Brain pericyte (primary cell): ENCODE data around the gene ANXA2.
A peak's percentile ranks its signal among the peaks of the same experiment; 100 is the strongest.
"Not testable (repeated sequence)": the region's sequence is repeated elsewhere in the genome, so short reads cannot be mapped to it uniquely, and the experiment has no call there.

Source experiments
- DNase-seq: peaks from one replicate; pipeline ENCODE4 v3.0.0-alpha.2; 2012; ENCODE audit warnings: low read depth, low spot score

Gene ANXA2

DNA sequence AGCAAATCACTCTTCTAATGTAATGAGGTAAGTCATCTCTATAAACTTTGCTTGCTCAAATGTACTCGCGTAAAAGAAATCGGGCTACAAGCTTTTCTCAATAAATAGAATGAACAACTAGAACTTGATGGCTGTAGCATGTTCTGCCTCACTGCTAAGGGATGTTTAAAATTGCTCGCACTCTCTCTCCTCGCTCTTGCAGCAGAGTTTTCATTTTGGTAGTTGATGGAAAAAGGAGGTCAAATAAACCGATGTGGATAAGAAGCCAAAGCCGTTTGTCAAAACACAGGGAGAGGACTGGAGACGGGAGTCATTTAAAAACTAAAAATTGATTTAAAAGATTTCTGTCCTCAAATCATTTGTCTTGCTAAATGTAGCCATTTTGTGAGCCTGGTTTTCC is 53.3 kb downstream of the ANXA2 start:
- DNase-seq, result no peak

DNA sequence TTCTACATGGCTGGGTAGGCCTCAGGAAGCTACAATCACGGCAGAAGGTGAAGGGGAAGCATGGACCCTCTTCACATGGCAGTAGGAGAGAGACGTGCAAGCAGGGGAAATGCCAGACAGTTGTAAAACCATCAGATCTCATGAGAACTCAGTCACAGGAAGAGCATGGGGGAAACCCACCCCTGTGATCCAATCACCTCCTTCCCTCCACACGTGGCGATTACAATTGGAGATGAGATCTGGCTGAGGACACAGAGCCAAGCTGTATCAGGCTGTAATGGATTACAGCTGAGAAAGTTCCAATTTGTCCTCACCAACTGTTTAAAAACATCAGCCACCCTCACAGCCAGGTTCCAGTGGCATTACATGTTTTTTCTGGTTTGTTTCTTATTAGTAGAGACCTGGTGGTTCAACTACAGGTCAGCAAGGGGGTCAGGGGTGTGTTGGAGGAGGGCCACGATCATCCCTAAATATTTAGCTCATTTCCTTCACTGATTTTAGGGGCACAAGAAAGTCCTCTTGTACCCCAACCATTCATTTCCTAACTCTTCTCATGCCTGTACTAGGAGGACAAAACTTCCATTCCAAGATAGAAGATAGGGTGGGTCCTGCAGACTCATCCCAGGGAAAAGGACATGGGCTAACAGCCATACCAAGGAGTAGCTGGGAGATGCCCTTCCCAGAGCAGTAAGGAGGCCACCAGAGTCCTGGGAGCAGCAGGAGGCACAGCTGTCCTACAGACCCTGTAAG is 54.4 kb downstream of the ANXA2 start:
- DNase-seq, result no peak

DNA sequence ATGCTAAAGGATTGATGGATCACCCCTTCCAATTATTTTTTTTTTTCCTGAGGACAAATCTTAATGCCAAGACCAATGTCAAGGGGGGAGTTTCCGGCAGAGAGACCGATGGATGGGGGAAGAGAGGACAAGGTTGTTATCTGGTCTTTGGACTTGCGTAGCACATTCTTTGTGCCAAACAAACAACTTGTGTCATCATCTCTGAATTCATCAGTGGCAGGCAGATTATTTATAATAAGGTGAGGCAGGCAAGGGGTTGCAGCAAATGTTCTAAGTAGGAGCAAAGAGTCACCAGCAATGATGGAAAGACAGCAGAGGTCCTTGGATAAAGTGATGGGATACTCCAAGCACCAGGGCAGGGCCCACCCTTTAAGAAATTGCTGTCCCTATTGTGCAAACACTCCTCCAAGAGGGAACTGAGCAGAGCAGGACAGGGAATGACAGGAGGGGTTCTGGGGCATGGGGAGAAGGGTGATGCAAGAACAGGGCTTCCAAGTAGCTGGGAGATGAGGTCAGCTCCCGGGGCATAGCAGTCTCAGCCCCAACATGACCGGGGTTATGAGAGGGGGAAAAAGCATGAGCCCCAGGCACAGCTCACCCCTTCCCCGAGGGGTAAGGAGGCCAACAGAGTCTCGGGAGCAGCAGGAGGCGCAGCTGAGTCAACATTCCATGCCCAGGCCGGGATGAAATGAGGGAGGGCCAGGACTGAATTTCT is 57.4 kb downstream of the ANXA2 start:
- peak; percentile 63 for DNase-seq

DNA sequence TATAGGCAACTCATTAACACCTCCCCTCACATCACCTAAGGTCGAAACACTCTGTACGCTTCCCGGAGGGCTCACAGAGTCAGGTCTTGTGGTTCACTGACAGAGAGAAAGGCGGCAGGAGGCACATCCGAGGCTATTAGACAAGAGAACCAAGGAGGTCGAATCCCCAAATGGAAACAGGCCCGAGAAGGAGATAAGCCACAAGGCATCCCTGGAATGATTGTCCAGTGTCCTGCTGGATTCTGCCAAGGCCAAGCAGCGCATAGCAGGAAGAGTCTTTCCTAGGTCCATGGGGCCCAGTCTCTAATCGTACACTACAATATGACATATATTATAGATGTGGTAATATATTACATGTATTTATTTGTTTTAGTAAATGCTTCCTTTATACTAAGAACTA is 58.5 kb downstream of the ANXA2 start:
- no peak for DNase-seq

DNA sequence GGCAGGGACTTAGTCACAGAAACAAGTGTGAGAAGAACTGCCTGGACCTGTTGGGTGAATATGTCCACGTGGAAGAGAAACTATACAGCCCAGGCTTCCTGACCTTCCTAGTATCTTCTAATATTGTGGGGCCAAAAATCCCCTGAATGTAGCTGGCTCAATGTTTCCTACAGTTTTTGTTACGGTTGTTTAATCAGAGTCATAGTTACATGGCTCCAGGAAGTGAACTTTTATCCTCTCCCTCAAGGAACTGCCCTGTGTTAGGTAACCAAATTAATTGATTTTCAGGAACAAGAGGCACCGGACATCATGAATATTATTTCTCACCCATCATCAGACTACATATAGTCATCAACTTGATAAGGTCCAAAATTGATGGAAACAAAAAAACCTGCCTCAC is 59.0 kb downstream of the ANXA2 start:
- DNase-seq, result no peak

DNA sequence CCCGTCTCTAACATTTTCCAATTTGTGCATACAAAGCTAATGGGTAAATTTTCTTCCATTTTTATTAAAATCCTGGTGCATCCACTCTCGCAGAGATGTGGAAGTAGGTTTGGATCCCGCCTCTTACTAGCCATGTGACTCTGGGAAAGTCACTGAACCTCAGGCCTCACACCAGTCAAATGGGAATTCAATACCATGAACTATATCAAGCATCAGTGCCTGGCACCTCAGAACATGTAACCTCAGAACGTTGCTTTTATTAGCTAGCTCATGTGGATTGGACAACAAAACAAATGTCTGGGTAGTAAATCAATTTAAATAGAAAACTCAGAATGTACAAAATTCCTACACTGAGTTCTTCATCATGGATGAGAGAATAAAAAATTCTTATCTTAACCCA is 60.7 kb downstream of the ANXA2 start:
- no peak for DNase-seq

DNA sequence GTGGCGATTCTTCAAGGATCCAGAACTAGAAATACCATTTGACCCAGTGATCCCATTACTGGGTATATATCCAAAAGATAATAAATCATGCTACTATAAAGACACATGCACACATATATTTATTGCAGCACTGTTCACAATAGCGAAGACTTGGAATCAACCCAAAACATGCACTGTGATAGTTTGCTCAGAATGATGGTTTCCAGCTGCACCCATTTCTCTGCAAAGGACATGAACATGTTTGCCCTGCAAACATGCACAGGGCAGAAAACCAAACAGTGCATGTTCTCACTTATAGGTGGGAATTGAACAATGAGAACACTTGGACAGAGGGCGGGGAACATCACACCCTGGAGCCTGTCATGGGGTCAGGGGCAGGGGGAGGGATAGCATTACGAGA is 62.5 kb downstream of the ANXA2 start:
- DNase-seq, result not testable (repeated sequence)

DNA sequence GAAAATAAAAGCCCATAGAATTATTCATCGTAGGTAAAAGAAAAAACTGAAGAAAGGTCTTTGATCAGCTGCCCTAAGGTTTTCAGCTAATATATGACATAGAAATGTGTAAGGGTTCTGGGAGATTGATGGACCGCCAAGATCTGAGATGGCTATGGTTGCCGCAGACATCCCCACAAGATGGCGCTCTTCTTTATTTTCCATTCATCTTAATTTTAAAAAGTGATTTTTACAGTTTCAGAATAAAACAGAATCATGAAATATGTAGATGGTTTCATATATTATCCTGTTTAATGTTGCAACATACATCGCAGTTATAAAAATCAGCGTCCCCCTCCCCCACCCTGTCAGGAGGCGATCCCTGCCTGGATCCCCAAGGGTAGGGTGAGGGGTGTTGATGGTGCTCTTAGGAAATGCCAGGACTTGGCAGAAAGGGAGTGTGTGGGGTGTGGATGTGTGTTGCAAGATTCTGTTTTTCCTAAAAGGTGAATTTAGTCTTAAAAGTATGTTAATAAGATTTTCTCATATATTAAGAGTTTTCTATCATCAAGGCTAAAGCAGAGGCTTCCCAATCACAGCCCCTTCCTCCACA is 68.8 kb downstream of the ANXA2 start:
- DNase-seq, result no peak

DNA sequence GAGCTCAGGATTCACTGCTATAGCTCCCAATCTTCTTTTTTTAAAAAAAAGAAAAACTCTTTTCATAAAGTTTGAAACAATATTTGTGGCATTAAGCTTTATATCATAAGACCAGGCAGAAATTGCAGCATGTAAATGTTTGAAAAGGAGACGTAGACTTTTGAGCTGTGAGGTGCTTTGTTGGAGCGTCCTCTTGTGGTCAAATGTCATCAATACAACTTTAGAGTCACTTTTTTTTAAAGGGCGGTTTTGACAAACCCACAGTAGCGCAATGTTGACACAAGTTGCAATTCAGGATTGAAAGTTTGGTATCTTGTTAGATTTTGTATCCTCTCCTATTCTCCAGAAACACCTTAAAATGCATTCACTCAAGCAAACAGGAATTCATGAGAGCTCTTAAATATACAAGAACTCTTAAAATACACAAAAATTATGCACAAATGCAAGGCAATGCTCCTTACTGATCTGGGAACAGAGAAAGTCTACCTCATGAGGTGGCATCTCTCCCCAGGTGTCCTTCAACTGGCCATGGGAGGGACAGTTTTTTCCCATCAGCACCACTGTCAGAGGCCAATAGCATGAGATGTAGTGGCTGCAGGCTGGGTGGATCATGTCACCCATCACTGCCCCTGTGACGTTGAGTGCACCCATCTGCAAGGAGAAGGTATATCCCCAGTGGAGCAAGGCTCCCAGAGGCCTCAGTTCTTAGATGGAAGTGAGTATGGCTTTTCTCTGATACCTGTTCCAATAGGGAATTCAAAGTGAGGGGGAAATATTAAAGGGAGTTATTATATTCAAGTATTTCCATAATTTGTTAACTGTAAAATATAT is 70.7 kb downstream of the ANXA2 start:
- DNase-seq, result no peak

DNA sequence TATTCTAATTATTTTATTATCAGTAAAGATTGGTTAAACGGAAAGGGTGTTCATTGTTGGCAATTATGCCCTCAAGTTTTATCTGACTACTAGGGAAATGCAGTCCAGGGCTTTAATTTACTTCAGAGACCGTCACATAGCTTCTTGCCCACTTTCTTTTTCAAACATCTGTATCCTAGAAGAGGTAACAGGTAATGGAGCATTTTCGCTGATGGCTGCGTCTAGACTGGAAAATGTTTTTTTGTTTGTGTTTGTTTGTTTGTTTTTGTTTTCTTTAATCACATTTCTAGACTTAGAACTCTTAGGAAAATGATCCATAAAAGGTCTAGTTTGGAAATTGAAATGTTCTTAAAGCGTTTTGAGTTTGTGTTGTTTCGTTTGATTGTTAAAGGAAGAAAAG is 71.4 kb downstream of the ANXA2 start:
- no peak for DNase-seq

DNA sequence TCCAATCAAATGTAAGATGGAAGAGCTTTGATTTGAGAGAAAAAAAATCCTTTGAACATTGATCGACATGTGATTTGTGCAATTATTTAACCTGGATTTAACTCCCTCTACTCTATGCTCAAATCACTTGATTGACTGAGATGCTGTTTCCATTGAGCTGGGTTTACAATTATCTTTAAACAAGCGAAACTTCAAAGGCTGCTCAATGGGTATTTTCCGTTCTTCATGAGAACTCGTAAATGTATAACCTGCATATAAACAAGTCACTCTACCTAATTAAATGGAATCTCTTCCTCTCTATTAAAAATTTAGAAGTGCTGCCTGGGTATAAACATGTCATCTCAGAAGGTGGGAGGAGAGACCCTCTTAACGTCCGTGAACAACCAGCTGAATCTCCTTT is 71.9 kb downstream of the ANXA2 start:
- no peak for DNase-seq

DNA sequence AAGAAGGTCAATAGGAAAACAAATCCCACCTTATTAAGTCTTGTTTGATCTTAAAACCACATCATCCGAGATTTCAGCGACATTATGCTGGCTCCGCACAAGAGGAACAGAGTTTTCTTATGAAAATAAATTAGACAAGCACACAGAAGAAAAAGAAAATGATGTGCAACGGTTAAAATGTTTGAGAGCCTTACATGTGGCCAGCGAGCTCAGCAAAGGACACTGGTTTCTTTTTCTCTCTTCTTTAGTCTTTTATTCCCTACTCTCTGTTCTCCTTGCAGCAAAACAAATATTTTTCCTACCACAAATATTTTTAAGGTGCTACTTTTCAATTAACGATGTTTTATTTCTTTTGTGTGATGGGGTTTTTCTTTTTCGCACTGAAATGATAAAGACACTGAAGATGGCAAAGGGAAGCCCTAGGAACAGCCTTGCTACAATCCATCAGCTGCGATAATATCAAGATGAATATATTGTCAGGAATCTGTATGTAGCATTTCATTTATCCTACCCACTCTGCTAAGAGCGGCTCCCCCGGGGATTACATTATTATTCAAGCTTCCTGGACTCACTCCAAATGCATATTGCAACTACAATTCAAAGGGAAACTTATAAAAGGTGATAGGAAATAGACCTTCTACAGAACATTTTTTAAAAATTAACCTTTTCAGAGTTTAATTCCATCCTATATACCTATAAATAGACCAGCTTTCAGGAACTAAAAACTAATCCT is 72.9 kb downstream of the ANXA2 start:
- DNase-seq, result no peak

DNA sequence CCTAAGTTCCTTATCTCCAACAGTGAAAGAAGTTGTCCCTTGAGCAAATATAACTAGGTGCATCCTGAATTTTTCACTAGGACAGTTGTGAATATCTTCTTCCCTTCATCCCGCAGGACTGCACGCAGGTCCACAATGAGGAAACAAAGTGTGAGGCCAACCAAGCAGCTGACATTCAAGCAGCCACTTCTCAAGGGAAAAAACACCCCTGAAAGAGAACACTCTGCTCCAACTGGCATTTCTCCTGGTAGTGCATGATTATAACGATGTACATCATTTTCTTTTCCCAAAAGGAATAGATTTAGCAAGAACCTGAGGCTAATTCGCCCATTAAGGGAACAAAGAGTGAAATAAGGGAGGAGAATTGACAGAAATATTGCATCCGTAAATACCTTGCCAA is 74.5 kb downstream of the ANXA2 start:
- DNase-seq, result no peak

DNA sequence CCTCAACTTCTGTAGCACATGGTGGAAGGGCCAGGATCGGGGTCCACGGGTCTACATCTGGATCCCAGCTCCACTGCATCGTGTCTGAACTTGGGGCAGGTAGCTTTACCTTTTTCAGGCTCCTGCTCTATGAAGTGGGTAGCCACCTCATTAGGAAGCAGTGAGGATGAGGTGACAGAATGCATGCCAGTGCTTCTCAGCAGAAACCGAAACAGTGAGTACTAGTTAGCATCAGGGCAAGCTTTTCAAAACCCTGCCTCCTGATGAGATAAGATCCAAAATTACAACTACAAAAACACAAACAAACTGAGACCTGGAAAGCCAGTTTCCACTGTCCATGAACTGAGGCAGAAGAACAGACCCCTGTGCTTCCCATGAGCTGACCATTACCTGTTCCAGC is 77.4 kb downstream of the ANXA2 start:
- no peak for DNase-seq

DNA sequence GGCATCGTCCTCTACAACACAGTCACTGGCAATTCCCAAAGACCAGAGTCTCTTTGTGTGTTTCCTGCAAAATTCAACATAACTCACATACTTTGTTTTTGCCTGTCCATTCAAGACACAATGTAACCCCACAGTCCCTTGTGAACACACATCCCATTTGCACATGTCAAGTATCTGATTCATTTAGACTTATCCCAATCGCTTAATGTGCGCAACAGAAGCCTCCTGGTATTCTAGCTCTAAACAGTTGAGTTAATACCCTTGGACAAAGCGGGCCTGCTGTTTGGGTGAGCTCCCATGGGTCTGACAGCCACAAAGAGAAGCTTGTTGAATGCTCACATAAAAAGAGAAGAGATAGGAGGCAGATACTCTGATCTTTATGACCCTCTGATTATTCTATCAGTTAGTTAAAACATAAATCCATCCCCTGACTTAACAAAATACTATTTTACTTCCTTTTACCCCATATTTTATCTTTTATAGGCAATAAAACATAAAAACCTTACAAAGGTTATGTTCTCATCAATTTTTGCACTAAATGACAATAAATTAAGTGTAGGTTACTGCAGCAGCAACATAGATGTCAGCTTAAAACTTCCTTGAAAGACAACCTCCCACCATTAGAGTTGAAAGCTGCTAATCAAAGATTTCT is 79.4 kb downstream of the ANXA2 start:
- DNase-seq, result no peak

DNA sequence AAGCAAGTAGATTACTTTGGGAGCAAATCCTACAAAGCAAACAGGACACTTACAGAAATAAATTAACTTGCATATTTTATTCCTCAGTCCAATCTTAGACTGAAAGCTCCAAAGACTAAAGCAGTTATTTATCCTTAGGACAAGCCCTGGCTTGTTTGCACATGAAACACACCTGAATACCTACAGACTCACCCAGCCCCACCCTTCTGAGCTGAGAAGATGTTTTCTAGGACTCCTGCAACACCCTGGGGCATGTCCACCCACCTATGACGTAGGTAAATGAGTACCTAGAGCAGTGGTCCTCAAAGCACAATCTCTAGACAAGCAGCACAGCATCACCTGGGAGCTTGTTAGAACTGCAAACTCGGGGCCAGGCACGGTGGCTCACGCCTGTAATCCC is 80.8 kb downstream of the ANXA2 start:
- DNase-seq, result no peak

DNA sequence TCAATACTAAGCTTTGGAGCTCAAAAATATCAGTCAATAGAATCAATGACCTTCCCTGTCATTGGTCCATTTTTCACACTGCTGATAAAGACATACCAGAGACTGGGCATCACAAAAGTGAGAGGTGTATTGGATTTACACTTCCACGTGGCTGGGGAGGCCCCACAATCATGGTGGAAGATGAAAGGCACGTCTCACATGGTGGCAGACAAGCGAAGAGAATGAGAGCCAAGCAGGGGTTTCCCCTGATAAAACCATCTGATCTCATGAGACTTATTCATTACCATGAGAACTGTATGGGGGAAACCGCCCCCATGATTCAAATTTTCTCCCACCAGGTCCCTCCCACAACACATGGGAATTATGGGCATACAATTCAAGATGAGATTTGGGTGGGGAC is 81.9 kb downstream of the ANXA2 start:
- DNase-seq, result no peak

DNA sequence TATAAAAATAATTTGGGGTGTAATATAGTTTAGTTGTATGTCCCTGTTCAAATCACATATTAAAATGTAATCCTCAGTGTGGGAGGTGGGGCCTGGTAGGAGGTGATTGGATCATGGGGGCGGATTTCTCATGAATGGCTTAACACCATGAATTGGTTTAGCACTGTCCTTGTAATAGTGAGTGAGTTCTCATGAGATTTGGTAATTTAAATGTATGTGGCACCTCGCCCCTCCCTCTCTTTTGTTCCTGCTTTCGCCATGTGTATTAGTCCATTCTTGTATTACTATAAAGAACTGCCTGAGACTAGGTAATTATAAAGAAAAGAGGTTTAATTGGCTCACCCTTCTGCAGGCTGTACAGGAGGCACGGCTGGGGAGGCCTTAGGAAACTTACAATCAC is 83.9 kb downstream of the ANXA2 start:
- DNase-seq, result no peak

DNA sequence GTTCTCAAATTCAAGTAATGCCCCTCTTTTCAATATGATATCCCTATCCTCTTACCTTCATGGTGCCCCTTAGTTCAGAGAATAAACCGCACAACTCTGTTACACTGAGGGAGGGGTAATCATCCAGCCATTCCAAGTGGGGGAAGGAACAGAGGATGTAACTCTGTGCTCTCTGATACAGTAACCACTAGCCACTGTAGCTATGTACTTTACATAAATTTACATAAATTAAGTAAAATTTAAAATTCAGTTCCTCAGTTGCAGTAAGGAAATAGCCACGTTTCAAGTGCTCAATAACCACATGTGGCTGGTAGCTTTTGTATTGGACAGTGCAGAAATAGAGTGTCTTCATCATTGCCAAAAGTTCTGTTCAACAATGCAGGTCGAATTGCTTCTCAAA is 90.8 kb downstream of the ANXA2 start:
- no peak for DNase-seq

DNA sequence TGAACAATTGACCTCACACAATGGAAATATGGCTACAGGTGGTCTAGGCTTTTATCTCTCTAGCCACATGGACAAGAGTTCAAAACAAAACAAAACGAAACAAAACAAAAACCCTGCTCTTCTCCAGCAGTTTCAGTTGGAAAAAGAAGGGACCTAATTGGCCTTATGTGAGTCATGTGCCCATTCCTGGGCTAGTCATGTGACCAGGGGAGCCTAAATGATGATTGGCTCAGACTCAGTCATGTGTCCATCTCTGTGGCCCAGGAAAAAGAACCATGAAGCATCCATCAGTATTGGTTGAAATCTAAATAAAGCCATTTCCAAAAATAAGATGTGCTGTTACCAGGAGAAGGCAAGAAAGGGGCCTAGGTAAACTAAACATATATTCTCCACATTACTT is 96.8 kb downstream of the ANXA2 start:
- no peak for DNase-seq

DNA sequence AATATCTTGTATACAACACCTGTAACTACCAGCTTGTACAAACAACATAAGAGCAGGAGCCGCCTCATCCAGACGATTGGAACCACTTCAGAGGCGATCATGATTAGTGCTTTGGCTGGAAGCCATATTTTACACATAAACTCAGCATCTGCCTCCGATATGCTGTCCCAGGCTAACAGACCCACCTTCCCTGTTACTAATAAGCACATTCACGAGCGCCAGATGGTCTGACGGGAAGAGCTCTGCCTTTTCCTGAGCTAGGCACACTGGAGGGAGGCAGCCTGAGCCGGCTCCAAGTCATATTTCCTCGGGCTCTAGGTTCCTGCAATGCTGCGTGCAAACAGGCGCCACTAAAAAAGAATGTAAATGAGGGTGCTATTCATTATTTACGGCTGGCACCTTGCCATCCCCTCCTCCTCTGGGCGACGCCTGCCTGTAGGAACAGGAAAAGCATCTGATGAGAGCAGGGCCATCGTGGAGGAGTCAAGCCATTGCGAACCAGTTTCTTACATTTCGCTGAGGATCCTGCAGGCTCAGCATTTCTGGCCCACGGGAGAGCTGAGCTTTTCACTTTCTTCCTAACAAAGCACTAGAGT is 98.2 kb downstream of the ANXA2 start:
- DNase-seq, result no peak
